Measurements from ENCODE around the gene MSI2.
A peak's percentile ranks its signal among the peaks of the same experiment; 100 is the strongest.

Gene MSI2

GRCh38 chr17:57570724-57571344, 314.5 kb downstream of the MSI2 start:
- no peak for DNase-seq (ENCODE audit: low spot score)
- POLR2A ChIA-PET (ENCODE audit: low non-redundant PET) = no interaction called here
- H3K27ac ChIP-seq = peak overlapping the region; percentile 55
- TF ChIP-seq, protein P1, sequence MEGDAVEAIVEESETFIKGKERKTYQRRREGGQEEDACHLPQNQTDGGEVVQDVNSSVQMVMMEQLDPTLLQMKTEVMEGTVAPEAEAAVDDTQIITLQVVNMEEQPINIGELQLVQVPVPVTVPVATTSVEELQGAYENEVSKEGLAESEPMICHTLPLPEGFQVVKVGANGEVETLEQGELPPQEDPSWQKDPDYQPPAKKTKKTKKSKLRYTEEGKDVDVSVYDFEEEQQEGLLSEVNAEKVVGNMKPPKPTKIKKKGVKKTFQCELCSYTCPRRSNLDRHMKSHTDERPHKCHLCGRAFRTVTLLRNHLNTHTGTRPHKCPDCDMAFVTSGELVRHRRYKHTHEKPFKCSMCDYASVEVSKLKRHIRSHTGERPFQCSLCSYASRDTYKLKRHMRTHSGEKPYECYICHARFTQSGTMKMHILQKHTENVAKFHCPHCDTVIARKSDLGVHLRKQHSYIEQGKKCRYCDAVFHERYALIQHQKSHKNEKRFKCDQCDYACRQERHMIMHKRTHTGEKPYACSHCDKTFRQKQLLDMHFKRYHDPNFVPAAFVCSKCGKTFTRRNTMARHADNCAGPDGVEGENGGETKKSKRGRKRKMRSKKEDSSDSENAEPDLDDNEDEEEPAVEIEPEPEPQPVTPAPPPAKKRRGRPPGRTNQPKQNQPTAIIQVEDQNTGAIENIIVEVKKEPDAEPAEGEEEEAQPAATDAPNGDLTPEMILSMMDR (conservative IDR thresholded peaks at IDR 0.05; ENCODE audit: low read depth) = no peak
- CTCF ChIA-PET = no interaction called here

- DNase-seq (ENCODE audit: low spot score) = no peak
- TF ChIP-seq, protein P1 (conservative IDR thresholded peaks at IDR 0.05; ENCODE audit: low read depth) = no peak
Observed at GRCh38 chr17:57572062-57572461, 315.7 kb downstream of the MSI2 start.

GRCh38 chr17:57572600-57572999, 316.3 kb downstream of the MSI2 start:
- no peak overlapping the region for H3K27ac ChIP-seq
- TF ChIP-seq, protein P1 (conservative IDR thresholded peaks at IDR 0.05; ENCODE audit: low read depth) = no peak
- POLR2A ChIA-PET (ENCODE audit: low non-redundant PET) = no interaction called here
- no peak for DNase-seq (ENCODE audit: low spot score)
- CTCF ChIA-PET = no interaction called here

More at GRCh38 chr17:57572062-57572461, 315.7 kb downstream of the MSI2 start:
- POLR2A ChIA-PET (ENCODE audit: low non-redundant PET) = no interaction called here
- H3K27ac ChIP-seq = no peak overlapping the region
- CTCF ChIA-PET = no interaction called here

DNA sequence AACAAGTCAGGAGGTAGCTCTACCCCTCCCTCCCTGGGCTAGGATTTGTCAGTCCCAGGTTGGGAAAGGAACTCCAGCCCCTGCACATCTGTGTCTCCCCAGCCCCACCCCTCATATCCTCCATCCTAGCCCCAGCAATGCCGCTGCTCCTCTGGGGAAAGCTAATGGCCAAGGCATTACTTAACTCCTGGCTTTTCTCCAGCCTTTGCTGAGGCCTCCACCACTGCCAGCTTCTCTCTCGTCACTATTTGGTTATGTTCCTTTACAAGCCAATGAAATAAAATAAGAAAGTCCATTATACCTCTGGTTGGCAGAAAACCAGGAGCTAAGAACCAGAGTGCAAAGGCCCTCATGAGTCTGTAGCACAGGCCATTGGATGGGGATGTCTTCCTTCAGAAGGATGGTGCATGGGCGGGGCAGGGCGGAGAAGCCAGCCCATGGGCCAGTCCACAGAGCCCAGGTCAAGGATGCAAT, 317.8 kb downstream of the MSI2 start:
- ChIA-PET CTCF (no interaction called here), POLR2A (ENCODE audit: low non-redundant PET) (interaction anchor here (0.6 kb wide), 1 partner anchor 306 kb away, joined by 3 read pairs; no protein-coding TSS in a partner anchor)
- TF ChIP-seq, protein P1 (conservative IDR thresholded peaks at IDR 0.05; ENCODE audit: low read depth) = no peak
- peak overlapping the region; percentile 29 for H3K27ac ChIP-seq
- no peak for DNase-seq (ENCODE audit: low spot score)

GRCh38 chr17:57576744-57577143, 320.4 kb downstream of the MSI2 start:
- ChIA-PET POLR2A (ENCODE audit: low non-redundant PET) (no interaction called here), CTCF (interaction anchor here (0.6 kb wide), 1 partner anchor 88 kb away, joined by 3 read pairs; no protein-coding TSS in a partner anchor)
- DNase-seq (ENCODE audit: low spot score) = no peak
- no peak overlapping the region for H3K27ac ChIP-seq
- TF ChIP-seq, protein P1 (conservative IDR thresholded peaks at IDR 0.05; ENCODE audit: low read depth) = no peak

GRCh38 chr17:57577751-57578607, 321.7 kb downstream of the MSI2 start:
- TF ChIP-seq, protein P1 (conservative IDR thresholded peaks at IDR 0.05; ENCODE audit: low read depth) = no peak
- peak overlapping the region; percentile 56 for H3K27ac ChIP-seq
- CTCF ChIA-PET = no interaction called here
- no peak for DNase-seq (ENCODE audit: low spot score)
- POLR2A ChIA-PET (ENCODE audit: low non-redundant PET) = no interaction called here
